ENCODE data around the gene SLC66A2. TPM values are rescaled to one million over a fixed set of nuclear protein-coding genes. Genes with fewer than 3 reads are reported as not detected.
A peak's percentile ranks its signal among the peaks of the same experiment; 100 is the strongest.

SLC66A2 gene
- total RNA-seq, 1 donor from 2014 or later, result 52.9 TPM

DNA sequence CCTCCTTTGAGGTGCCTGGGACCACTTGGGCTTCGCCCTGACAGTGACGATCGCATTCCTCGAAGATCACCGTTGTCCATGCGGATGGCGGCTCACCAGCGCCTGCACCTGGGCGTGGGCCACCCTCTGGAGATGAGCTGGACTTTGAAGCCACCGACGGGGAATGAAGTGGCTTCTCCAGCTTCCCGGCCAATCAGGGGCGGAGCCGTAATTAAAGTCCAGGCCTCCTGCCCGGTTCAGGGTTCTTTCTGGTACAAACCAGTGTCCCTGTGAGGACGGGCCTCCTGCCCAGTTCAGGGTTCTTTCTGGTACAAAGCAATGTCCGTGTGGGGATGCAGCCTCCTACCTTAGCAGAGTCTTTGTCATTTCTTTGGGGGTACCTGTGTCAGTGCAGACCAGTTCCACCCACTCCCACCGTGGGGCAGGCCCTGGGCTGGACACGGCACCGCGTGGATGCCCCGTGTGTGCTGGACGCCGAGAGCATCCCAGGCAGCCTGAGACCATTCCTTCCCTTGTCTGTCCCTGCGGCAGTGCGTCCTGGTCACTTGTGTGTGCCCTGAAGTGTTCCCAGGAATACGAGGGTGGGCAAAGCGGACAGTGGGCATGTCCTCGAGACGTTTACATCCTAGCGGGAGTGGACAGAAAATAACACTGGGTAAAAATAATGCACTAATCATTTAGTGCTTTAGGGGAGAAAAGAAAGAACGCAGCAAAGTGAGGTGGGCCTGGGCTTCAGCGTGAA is 98.7 kb downstream of the SLC66A2 start:
- Histone ChIP-seq H3K4me3 (no peak overlapping the region), H3K36me3 (no peaks in the 10 kb centered on the region), H3K4me1 (no peaks in the 10 kb centered on the region), H3K27ac (no peak overlapping the region), H3K9me3 (no peaks in the 10 kb centered on the region), H3K27me3 (no peaks in the 10 kb centered on the region)
- DNase-seq (ENCODE audit: low spot score in 2 of 2), result peak in 1 of 2 donors; percentile 52
- no peak for TF ChIP-seq CTCF (IDR thresholded peaks at IDR 0.05)
- intact Hi-C loops (cut with DNase I), result no loop called here

Other genes with a start within 250 kb of the SLC66A2 start
- not detected for gene KCNG2, start 153.7 kb downstream of the SLC66A2 start, total RNA-seq
- gene HSBP1L1, start 13.0 kb upstream of the SLC66A2 start, total RNA-seq, result 1.3 TPM
- 16.5 TPM for gene TXNL4A, start 36.9 kb upstream of the SLC66A2 start, total RNA-seq
- gene RBFA, start 82.8 kb upstream of the SLC66A2 start, total RNA-seq, result 23.1 TPM
- gene ADNP2, start 157.6 kb upstream of the SLC66A2 start, total RNA-seq, result 6.8 TPM

Data from ascending aorta (tissue), 2 donors.